H9 (cell line): Measurements from ENCODE around the gene SHH. TPM values are rescaled to one million over a fixed set of nuclear protein-coding genes. Genes with fewer than 3 reads are reported as not detected.

Experiments used
- DNase-seq: peaks from one replicate; pipeline ENCODE4 v3.0.0-alpha.2; 2017
- H2AFZ ChIP-seq: one replicate; pipeline ENCODE4 v1.6.1; 2013; ENCODE audit warnings: mild to moderate bottlenecking, low read length, control low read depth, moderate library complexity
- H2AK5ac ChIP-seq: 2 replicates; pipeline ENCODE4 v1.6.1; 2013; ENCODE audit warnings: low read length, control low read depth, mixed read lengths; ENCODE audit not compliant: insufficient read length
- H2BK120ac ChIP-seq: one replicate; pipeline ENCODE4 v1.6.1; 2013; ENCODE audit warnings: low read depth, mild to moderate bottlenecking, low read length, control low read depth, inconsistent platforms; ENCODE audit not compliant: poor library complexity, severe bottlenecking
- H2BK12ac ChIP-seq: 2 replicates; pipeline ENCODE4 v1.6.1; 2013; ENCODE audit warnings: low read length, control low read depth, mixed read lengths, low read depth; ENCODE audit not compliant: insufficient read length
- H2BK15ac ChIP-seq: 2 replicates; pipeline ENCODE4 v1.6.1; 2013; ENCODE audit warnings: low read depth, low read length, control low read depth
- H2BK20ac ChIP-seq: one replicate; pipeline ENCODE4 v1.6.1; 2013; ENCODE audit warnings: low read depth, mild to moderate bottlenecking, low read length, control low read depth, inconsistent platforms; ENCODE audit not compliant: poor library complexity, severe bottlenecking
- H2BK5ac ChIP-seq: 2 replicates; pipeline ENCODE4 v1.6.1; 2013; ENCODE audit warnings: low read length, control low read depth, mixed read lengths; ENCODE audit not compliant: insufficient read length
- H3K14ac ChIP-seq: 2 replicates; pipeline ENCODE4 v1.6.1; 2013; ENCODE audit warnings: low read length, control low read depth; ENCODE audit not compliant: insufficient read depth
- H3K18ac ChIP-seq: 2 replicates; pipeline ENCODE4 v1.6.1; 2013; ENCODE audit warnings: low read depth, mild to moderate bottlenecking, mixed read lengths, low read length, control low read depth; ENCODE audit not compliant: insufficient read length
- H3K23ac ChIP-seq: 2 replicates; pipeline ENCODE4 v1.6.1; 2013; ENCODE audit warnings: low read length, control low read depth, mixed read lengths, low read depth; ENCODE audit not compliant: insufficient read length
- H3K23me2 ChIP-seq: 2 replicates; pipeline ENCODE4 v1.6.1; 2013; ENCODE audit warnings: low read depth, mild to moderate bottlenecking, mixed read lengths, low read length, control low read depth; ENCODE audit not compliant: insufficient read length, poor library complexity, severe bottlenecking
- H3K27ac ChIP-seq: 2 replicates; pipeline ENCODE4 v1.5.1; 2013; ENCODE audit warnings: low read length, control low read depth, mixed read lengths, low read depth; ENCODE audit not compliant: insufficient read length
- H3K27me3 ChIP-seq: 2 replicates; pipeline ENCODE4 v1.6.1; 2013; ENCODE audit warnings: low read length, control low read depth, inconsistent platforms; ENCODE audit not compliant: insufficient read depth
- H3K4ac ChIP-seq: 2 replicates; pipeline ENCODE4 v1.6.1; 2013; ENCODE audit warnings: low read depth, mild to moderate bottlenecking, control low read depth, inconsistent platforms, low read length, moderate library complexity
- H3K4me1 ChIP-seq: 2 replicates; pipeline ENCODE4 v1.6.1; 2013; ENCODE audit warnings: low read length, control low read depth, inconsistent platforms; ENCODE audit not compliant: insufficient read depth
- H3K4me2 ChIP-seq: 2 replicates; pipeline ENCODE4 v1.6.1; 2013; ENCODE audit warnings: low read length, control low read depth, mixed read lengths; ENCODE audit not compliant: insufficient read length, insufficient read depth
- H3K56ac ChIP-seq: 2 replicates; pipeline ENCODE4 v1.6.1; 2013; ENCODE audit warnings: low read depth, mild to moderate bottlenecking, mixed read lengths, low read length, control low read depth; ENCODE audit not compliant: insufficient read length
- H3K79me1 ChIP-seq: 2 replicates; pipeline ENCODE4 v1.6.1; 2013; ENCODE audit warnings: low read depth, mild to moderate bottlenecking, moderate library complexity, low read length, control low read depth, inconsistent platforms; ENCODE audit not compliant: insufficient read depth, poor library complexity, severe bottlenecking
- H3K79me2 ChIP-seq: 2 replicates; pipeline ENCODE4 v1.6.1; 2013; ENCODE audit warnings: low read length, control low read depth, inconsistent platforms; ENCODE audit not compliant: insufficient read depth
- H3K9ac ChIP-seq: 2 replicates; pipeline ENCODE4 v1.6.1; 2013; ENCODE audit warnings: low read length, control low read depth, mixed read lengths; ENCODE audit not compliant: insufficient read length; ENCODE audit errors: extremely low read depth
- H3K9me3 ChIP-seq: one replicate; pipeline ENCODE4 v1.6.1; 2013; ENCODE audit warnings: low read depth, low read length, inconsistent platforms; ENCODE audit not compliant: control insufficient read depth
- H3T11ph ChIP-seq: one replicate; pipeline ENCODE4 v1.6.1; 2013; ENCODE audit warnings: mild to moderate bottlenecking, low read length, control low read depth, inconsistent platforms
- H4K20me1 ChIP-seq: one replicate; pipeline ENCODE4 v1.6.1; 2013; ENCODE audit not compliant: control insufficient read depth, insufficient read length, insufficient read depth
- H4K5ac ChIP-seq: 2 replicates; pipeline ENCODE4 v1.6.1; 2013; ENCODE audit warnings: low read depth, mild to moderate bottlenecking, mixed read lengths, low read length, control low read depth; ENCODE audit not compliant: insufficient read length
- H4K8ac ChIP-seq: replicated peaks from 2 replicates; pipeline ENCODE4 v1.6.1; 2013; ENCODE audit warnings: low read length, control low read depth, mixed read lengths, low read depth; ENCODE audit not compliant: insufficient read length
- H4K91ac ChIP-seq: 2 replicates; pipeline ENCODE4 v1.6.1; 2013; ENCODE audit warnings: low read depth, mild to moderate bottlenecking, moderate library complexity, mixed read lengths, low read length, control low read depth; ENCODE audit not compliant: insufficient read length
- H3K27ac Mint-ChIP-seq, 3 experiments: 2 replicates in 2 of 3; 3 replicates in 1 of 3; pipeline ENCODE4 v1.8.0; 2020 to 2021; ENCODE audit warnings: mixed read lengths in 3 of 3, mild to moderate bottlenecking in 1 of 3, moderate library complexity in 1 of 3
- H3K27me3 Mint-ChIP-seq: 2 replicates; pipeline ENCODE4 v1.8.0; 2021; ENCODE audit warnings: low read depth, mild to moderate bottlenecking, moderate library complexity, mixed read lengths
- H3K36me3 Mint-ChIP-seq, 3 experiments: 2 replicates in 2 of 3; 3 replicates in 1 of 3; pipeline ENCODE4 v1.8.0; 2020 to 2021; ENCODE audit warnings: low read depth in 3 of 3, mixed read lengths in 3 of 3; ENCODE audit not compliant: insufficient read depth in 1 of 3
- H3K4me1 Mint-ChIP-seq, 2 experiments: 2 replicates each; pipeline ENCODE4 v1.8.0; 2020; ENCODE audit warnings: mixed read lengths in 2 of 2
- H3K4me3 Mint-ChIP-seq, 2 experiments: 2 replicates in 1 of 2; 3 replicates in 1 of 2; pipeline ENCODE4 v1.8.0; 2020 to 2021; ENCODE audit warnings: mild to moderate bottlenecking in 2 of 2, mixed read lengths in 2 of 2, moderate library complexity in 1 of 2
- H3K9me3 Mint-ChIP-seq, 2 experiments: 2 replicates in 1 of 2; 3 replicates in 1 of 2; pipeline ENCODE4 v1.8.0; 2020; ENCODE audit warnings: mild to moderate bottlenecking in 2 of 2, mixed read lengths in 2 of 2, moderate library complexity in 1 of 2
- CTCF ChIP-seq: fragments of 200-600 bp; sonication (generic); conservative IDR thresholded peaks from 3 replicates; pipeline ENCODE4 v1.8.0; 2021; ENCODE audit warnings: antibody characterized with exemption, mild to moderate bottlenecking
- WGBS: extraction: QIAGEN DNeasy Blood & Tissue Kit; methylation state at CpG from one replicate; pipeline ENCODE4 v1.1.7; 2013; ENCODE audit warnings: missing lambda C conversion rate, low lambda C conversion rate, mixed read lengths; ENCODE audit not compliant: insufficient read length; ENCODE audit errors: extremely low coverage; 5-methylcytosine and 5-hydroxymethylcytosine counted together
- total RNA-seq: library from RNA; stranded (reverse); gene quantifications from 2 replicates; pipeline ENCODE4 v1.2.1, GENCODE V29; 2021

SHH gene
- total RNA-seq, 1 experiment from 2014 or later, result 0.07 TPM

- no peak overlapping the region; the same call in 1 of the 2 replicates for H3K14ac ChIP-seq
- no peaks in the 10 kb centered on the region for H3K79me1 ChIP-seq
- WGBS, result no CpG with 5 or more reads among the region's 22 CpGs
- H2BK20ac ChIP-seq, result no peak overlapping the region
- H3K4me2 ChIP-seq, result no peak overlapping the region
- H3K9ac ChIP-seq, result no peak overlapping the region
- Mint-ChIP-seq H3K4me1 (no peaks in the 10 kb centered on the region; a peak in 1 of 4 replicates), H3K27me3 (peaks cover 6% of the 10 kb centered on the region), H3K9me3 (no peaks in the 10 kb centered on the region), H3K36me3 (no peaks in the 10 kb centered on the region), H3K27ac (no peak overlapping the region), H3K4me3 (no peak overlapping the region)
- no peak overlapping the region for H3K4ac ChIP-seq
- no peak overlapping the region for H2BK5ac ChIP-seq
- no peak overlapping the region for H3K18ac ChIP-seq
- DNase-seq, result no peak
- no peaks in the 10 kb centered on the region for H4K20me1 ChIP-seq
- no peaks in the 10 kb centered on the region for H3K23me2 ChIP-seq
- no peak overlapping the region for H2AFZ ChIP-seq
- no peak overlapping the region for H2BK120ac ChIP-seq
- no peaks in the 10 kb centered on the region for H3K27me3 ChIP-seq
- H3K9me3 ChIP-seq, result no peaks in the 10 kb centered on the region
- TF ChIP-seq CTCF, result no peak
- no peak overlapping the region for H3K23ac ChIP-seq
- no peak overlapping the region for H2BK12ac ChIP-seq
- H3K27ac ChIP-seq, result no peak overlapping the region
- no peak overlapping the region for H4K91ac ChIP-seq
- H3K4me1 ChIP-seq, result no peaks in the 10 kb centered on the region
- H3K79me2 ChIP-seq, result no peaks in the 10 kb centered on the region
- no peak overlapping the region for H4K5ac ChIP-seq
- H4K8ac ChIP-seq, result no peak overlapping the region
- no peak overlapping the region for H3K56ac ChIP-seq
- H3T11ph ChIP-seq, result no peak overlapping the region
- no peak overlapping the region for H2AK5ac ChIP-seq
- H2BK15ac ChIP-seq, result no peak overlapping the region
These were observed 38.8 kb upstream of the SHH start for GRCh38 chr7:155850766-155851678.
